Ovary (tissue), 3 donors: ENCODE data around the gene SAP30L.

Experiments used
- EP300 ChIP-seq: sonication (generic); formaldehyde crosslinking; IDR thresholded peaks from one replicate; pipeline ENCODE4 v1.6.1; 2017; ENCODE audit warnings: antibody characterized with exemption
- POLR2A ChIP-seq: fragments of 450-650 bp; IDR thresholded peaks from one replicate; pipeline ENCODE4 v1.6.1; 2017; ENCODE audit warnings: antibody characterized with exemption, mild to moderate bottlenecking, moderate library complexity
- TF ChIP-seq, protein P1 (sequence below), 3 donors: fragments of 450-650 bp in 2 of 3; fragments of 200-600 bp in 1 of 3; IDR thresholded peaks; one replicate each; pipeline versions ENCODE4 v1.5.1 to v1.8.0; 2016 to 2022; ENCODE audit warnings: antibody characterized with exemption in 3 of 3, mild to moderate bottlenecking in 1 of 3
- donor health status: DM: no; HTN: no; CAD: no.

DNA sequence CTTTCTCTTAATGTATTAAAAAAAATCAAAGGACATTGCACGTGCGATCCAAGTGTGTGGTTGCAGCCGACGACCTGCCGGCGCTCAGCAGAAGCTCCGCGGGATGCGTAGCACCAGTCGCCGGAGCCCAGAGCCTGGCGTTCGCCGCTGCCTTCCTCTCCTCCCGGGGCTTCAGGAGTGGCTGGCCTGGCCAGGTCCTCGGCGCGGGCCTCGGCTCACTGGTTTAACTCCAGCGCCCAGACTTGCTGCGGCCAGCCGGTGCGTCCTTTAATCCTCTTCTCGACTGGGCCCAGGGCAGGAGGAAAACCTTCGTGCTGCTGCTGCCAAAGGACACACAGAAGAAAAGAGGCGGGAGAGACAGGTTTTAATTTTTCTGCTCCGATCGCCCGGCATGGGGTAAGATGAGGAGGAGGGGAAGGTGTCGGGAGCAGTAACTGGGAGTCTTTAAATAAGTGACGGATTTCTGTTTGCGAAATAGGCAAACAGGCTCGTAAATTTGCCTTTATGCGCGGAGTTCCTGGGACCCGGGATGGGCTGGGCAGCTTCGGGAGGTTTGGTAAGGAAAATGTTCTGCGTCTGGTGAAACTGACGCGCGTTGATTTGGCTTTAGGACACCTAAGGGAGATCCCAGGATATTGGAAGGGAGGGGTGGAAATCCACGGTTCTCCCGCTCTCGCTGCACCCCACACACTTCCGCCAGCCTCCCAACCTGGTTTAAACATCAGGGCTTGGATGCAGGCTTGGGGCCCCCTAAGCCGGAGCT lies 30.0 kb downstream of the SAP30L start:
- TF ChIP-seq, protein P1, sequence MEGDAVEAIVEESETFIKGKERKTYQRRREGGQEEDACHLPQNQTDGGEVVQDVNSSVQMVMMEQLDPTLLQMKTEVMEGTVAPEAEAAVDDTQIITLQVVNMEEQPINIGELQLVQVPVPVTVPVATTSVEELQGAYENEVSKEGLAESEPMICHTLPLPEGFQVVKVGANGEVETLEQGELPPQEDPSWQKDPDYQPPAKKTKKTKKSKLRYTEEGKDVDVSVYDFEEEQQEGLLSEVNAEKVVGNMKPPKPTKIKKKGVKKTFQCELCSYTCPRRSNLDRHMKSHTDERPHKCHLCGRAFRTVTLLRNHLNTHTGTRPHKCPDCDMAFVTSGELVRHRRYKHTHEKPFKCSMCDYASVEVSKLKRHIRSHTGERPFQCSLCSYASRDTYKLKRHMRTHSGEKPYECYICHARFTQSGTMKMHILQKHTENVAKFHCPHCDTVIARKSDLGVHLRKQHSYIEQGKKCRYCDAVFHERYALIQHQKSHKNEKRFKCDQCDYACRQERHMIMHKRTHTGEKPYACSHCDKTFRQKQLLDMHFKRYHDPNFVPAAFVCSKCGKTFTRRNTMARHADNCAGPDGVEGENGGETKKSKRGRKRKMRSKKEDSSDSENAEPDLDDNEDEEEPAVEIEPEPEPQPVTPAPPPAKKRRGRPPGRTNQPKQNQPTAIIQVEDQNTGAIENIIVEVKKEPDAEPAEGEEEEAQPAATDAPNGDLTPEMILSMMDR (IDR thresholded peaks at IDR 0.05) = no peak
- TF ChIP-seq POLR2A = no peak
- no peak for TF ChIP-seq EP300
